Neural cell (in vitro differentiated cells): ENCODE data around the gene RBM42. TPM values are rescaled to one million over a fixed set of nuclear protein-coding genes. Genes with fewer than 3 reads are reported as not detected.

Experiments
- H2AFZ ChIP-seq: fragments of 200-600, 300-800 bp; sonication (generic), shearing (Covaris generic); 2 replicates; pipeline ENCODE4 v1.6.0; 2014; ENCODE audit warnings: low read depth, mild to moderate bottlenecking, antibody characterized with exemption, low read length, moderate library complexity
- H3F3A ChIP-seq: fragments of 200-600 bp; shearing (Covaris generic); 2 replicates; pipeline ENCODE4 v1.6.1; 2016; ENCODE audit warnings: mild to moderate bottlenecking, moderate library complexity, mixed read lengths, antibody characterized with exemption, low read length; ENCODE audit not compliant: insufficient read depth, poor library complexity, severe bottlenecking
- H3K27ac ChIP-seq: fragments of 200-600, 300-800 bp; sonication (generic), shearing (Covaris generic); 2 replicates; pipeline ENCODE4 v1.5.1; 2014; ENCODE audit warnings: mild to moderate bottlenecking, low read length, moderate library complexity
- H3K27me3 ChIP-seq: fragments of 300-800, 200-600 bp; sonication (generic), shearing (Covaris generic); 2 replicates; pipeline ENCODE4 v1.6.0; 2014; ENCODE audit warnings: mild to moderate bottlenecking, low read depth, low read length, moderate library complexity; ENCODE audit not compliant: insufficient read depth
- H3K36me3 ChIP-seq: fragments of 300-800, 200-600 bp; sonication (generic), shearing (Covaris generic); 2 replicates; pipeline ENCODE4 v1.5.1; 2014; ENCODE audit warnings: mild to moderate bottlenecking, antibody characterized with exemption, low read length, moderate library complexity; ENCODE audit not compliant: insufficient read depth
- H3K4me2 ChIP-seq: fragments of 300-800, 200-600 bp; sonication (generic), shearing (Covaris generic); 2 replicates; pipeline ENCODE4 v1.6.0; 2014; ENCODE audit warnings: mild to moderate bottlenecking, low read length
- H3K4me3 ChIP-seq: fragments of 300-800, 200-600 bp; sonication (generic), shearing (Covaris generic); 2 replicates; pipeline ENCODE4 v1.5.1; 2014; ENCODE audit warnings: mild to moderate bottlenecking, low read length, moderate library complexity
- H3K79me2 ChIP-seq: fragments of 200-600 bp; shearing (Covaris generic); replicated peaks from 2 replicates; pipeline ENCODE4 v1.6.0; 2014; ENCODE audit warnings: mild to moderate bottlenecking, low read length, moderate library complexity; ENCODE audit not compliant: insufficient read depth
- H3K9ac ChIP-seq: fragments of 300-800, 200-600 bp; sonication (generic), shearing (Covaris generic); 2 replicates; pipeline ENCODE4 v1.6.1; 2016; ENCODE audit warnings: mild to moderate bottlenecking, low read length, mixed read lengths
- H3K9me2 ChIP-seq: fragments of 200-600 bp; shearing (Covaris generic); 2 replicates; pipeline ENCODE4 v1.6.1; 2016; ENCODE audit warnings: mild to moderate bottlenecking, low read length, mixed read lengths; ENCODE audit not compliant: insufficient read depth
- H3K9me3 ChIP-seq: fragments of 200-600, 300-800 bp; sonication (generic), shearing (Covaris generic); 2 replicates; pipeline ENCODE4 v1.6.1; 2016; ENCODE audit warnings: mild to moderate bottlenecking, mixed run types, low read length, moderate library complexity, mixed read lengths
- H4K20me1 ChIP-seq: fragments of 200-600 bp; shearing (Covaris generic); 2 replicates; pipeline ENCODE4 v1.6.1; 2016; ENCODE audit warnings: mild to moderate bottlenecking, mixed run types; ENCODE audit not compliant: insufficient read depth
- CTCF ChIP-seq: fragments of 450-650 bp; IDR thresholded peaks from 2 replicates; pipeline ENCODE4 v1.5.1; 2014; ENCODE audit warnings: antibody characterized with exemption, mild to moderate bottlenecking, moderate library complexity; ENCODE audit not compliant: poor library complexity, severe bottlenecking
- EP300 ChIP-seq: fragments of 450-650 bp; conservative IDR thresholded peaks from 2 replicates; pipeline ENCODE4 v1.6.1; 2014; ENCODE audit warnings: antibody characterized with exemption, mild to moderate bottlenecking, moderate library complexity; ENCODE audit not compliant: poor library complexity, severe bottlenecking
- EZH2 ChIP-seq: fragments of 200-600, 300-800 bp; shearing (Covaris generic), sonication (generic); IDR thresholded peaks from 2 replicates; pipeline ENCODE4 v1.6.1; 2014; ENCODE audit warnings: antibody characterized with exemption, low read length, borderline replicate concordance, mild to moderate bottlenecking; ENCODE audit not compliant: insufficient read depth, poor library complexity, severe bottlenecking
- MXI1 ChIP-seq: fragments of 450-650 bp; conservative IDR thresholded peaks from 2 replicates; pipeline ENCODE4 v1.6.1; 2014; ENCODE audit warnings: antibody characterized with exemption, mild to moderate bottlenecking; ENCODE audit not compliant: poor library complexity, severe bottlenecking
- POLR2AphosphoS5 ChIP-seq: IDR thresholded peaks from 2 replicates; pipeline ENCODE4 v1.6.1; 2012
- RAD21 ChIP-seq: fragments of 450-650 bp; conservative IDR thresholded peaks from 2 replicates; pipeline ENCODE4 v1.6.1; 2014; ENCODE audit warnings: antibody characterized with exemption, mild to moderate bottlenecking, moderate library complexity
- REST ChIP-seq: IDR thresholded peaks from 2 replicates; pipeline ENCODE4 v1.6.1; 2012; ENCODE audit warnings: borderline replicate concordance
- SMC3 ChIP-seq: fragments of 450-650 bp; conservative IDR thresholded peaks from 2 replicates; pipeline ENCODE4 v1.6.1; 2014; ENCODE audit warnings: antibody characterized with exemption, mild to moderate bottlenecking, moderate library complexity; ENCODE audit not compliant: poor library complexity
- TAF1 ChIP-seq: IDR thresholded peaks from 2 replicates; pipeline ENCODE4 v1.6.1; 2012; ENCODE audit warnings: low read depth
- polyA plus RNA-seq: library from polyadenylated mRNA; depleted of rRNA; stranded (reverse); fragments of >200 nt; gene quantifications from 2 replicates; pipeline ENCODE4 v1.2.3, GENCODE V29; 2014

The RBM42 gene
- polyA plus RNA-seq, 1 donor from 2014 or later, result 58.5 TPM

- Histone ChIP-seq H3K9me2 (no peaks in the 10 kb centered on the region), H3K27me3 (no peaks in the 10 kb centered on the region), H3K79me2 (no peaks in the 10 kb centered on the region), H3K9me3 (no peaks in the 10 kb centered on the region), H3K9ac (no peak overlapping the region), H3K36me3 (no peaks in the 10 kb centered on the region), H2AFZ (no peak overlapping the region), H3K27ac (no peak overlapping the region), H4K20me1 (no peaks in the 10 kb centered on the region), H3K4me2 (no peak overlapping the region), H3F3A (no peaks in the 10 kb centered on the region), H3K4me3 (no peak overlapping the region)
- TF ChIP-seq EZH2 (no peak), EP300 (no peak), REST (no peak), MXI1 (no peak), TAF1 (no peak), POLR2AphosphoS5 (no peak), SMC3 (no peak), CTCF (no peak), RAD21 (no peak)
Measured at GRCh38 chr19:35622750-35623149, 6.1 kb upstream of the RBM42 start.

GRCh38 chr19:35623327-35624010 is 5.4 kb upstream of the RBM42 start:
- no peak overlapping the region for H2AFZ ChIP-seq
- no peaks in the 10 kb centered on the region for H3K79me2 ChIP-seq
- TF ChIP-seq POLR2AphosphoS5 (no peak), SMC3 (no peak), CTCF (no peak), EZH2 (no peak), REST (no peak), TAF1 (no peak), EP300 (no peak)
- no peaks in the 10 kb centered on the region for H3F3A ChIP-seq
- H3K4me2 ChIP-seq, result no peak overlapping the region
- no peak overlapping the region for H3K4me3 ChIP-seq
- H3K27me3 ChIP-seq, result no peaks in the 10 kb centered on the region
- H3K27ac ChIP-seq, result no peak overlapping the region
- no peak overlapping the region for H3K9ac ChIP-seq
- H3K9me3 ChIP-seq, result no peaks in the 10 kb centered on the region
- H4K20me1 ChIP-seq, result no peaks in the 10 kb centered on the region
- no peaks in the 10 kb centered on the region for H3K36me3 ChIP-seq
- no peaks in the 10 kb centered on the region for H3K9me2 ChIP-seq
